K562 (cell line): ENCODE measurements around the gene ARHGEF12. TPM values are rescaled to one million over a fixed set of nuclear protein-coding genes. Genes with fewer than 3 reads are reported as not detected.

ENCODE experiments used
- CBX3 ChIP-seq, 2 experiments: IDR thresholded peaks; 1 replicate in 1 of 2; 2 replicates in 1 of 2; pipeline ENCODE4 v1.6.1; 2012; ENCODE audit warnings: inconsistent platforms in 2 of 2, low read length in 2 of 2, borderline replicate concordance in 1 of 2, control low read depth in 1 of 2
- CBX5 ChIP-seq: IDR thresholded peaks from 2 replicates; pipeline ENCODE4 v1.6.1; 2014; ENCODE audit warnings: low read depth, borderline replicate concordance
- CREB1 ChIP-seq, 2 experiments: sonication (generic) in 1 of 2; formaldehyde crosslinking in 1 of 2; IDR thresholded peaks; 2 replicates each; pipeline versions ENCODE4 v1.6.1 to v1.8.0; 2012 to 2022; ENCODE audit warnings: inconsistent platforms in 1 of 2, mild to moderate bottlenecking in 1 of 2, missing genetic modification reagents in 1 of 2, moderate library complexity in 1 of 2
- CREM ChIP-seq: IDR thresholded peaks from 2 replicates; pipeline ENCODE4 v1.6.1; 2014; ENCODE audit warnings: antibody characterized with exemption, low read depth
- HMG20A ChIP-seq: fragments of 450-650 bp; formaldehyde crosslinking; conservative IDR thresholded peaks from 2 replicates; pipeline ENCODE4 v1.4.0; 2020; ENCODE audit warnings: mild to moderate bottlenecking, mixed read lengths
- HNRNPL ChIP-seq: fragments of 200-400 bp; formaldehyde crosslinking; IDR thresholded peaks from 2 replicates; pipeline ENCODE4 v1.6.1; 2017; ENCODE audit warnings: low read depth, mild to moderate bottlenecking, low read length
- MEIS2 ChIP-seq: fragments of 450-650 bp; IDR thresholded peaks from 2 replicates; pipeline ENCODE4 v1.6.1; 2014; ENCODE audit warnings: mild to moderate bottlenecking; ENCODE audit not compliant: partially characterized antibody
- RBFOX2 ChIP-seq: fragments of 200-400 bp; formaldehyde crosslinking; IDR thresholded peaks from 2 replicates; pipeline ENCODE4 v1.6.1; 2017; ENCODE audit warnings: low read depth, mild to moderate bottlenecking, low read length, moderate library complexity
- SMARCA5 ChIP-seq: fragments of 450-650 bp; IDR thresholded peaks from 2 replicates; pipeline ENCODE4 v1.6.1; 2016
- TEAD1 ChIP-seq, 2 experiments: fragments of 450-650 bp in 1 of 2; sonication (generic) in 1 of 2; formaldehyde crosslinking; IDR thresholded peaks; 2 replicates each; pipeline versions ENCODE4 v1.4.0 to v1.8.0; 2020 to 2022; ENCODE audit warnings: mild to moderate bottlenecking in 2 of 2, missing genetic modification reagents in 1 of 2
- ZNF324 ChIP-seq: fragments of 250-450 bp; sonication (Bioruptor Pico); IDR thresholded peaks from 2 replicates; pipeline ENCODE4 v1.4.0; 2020; ENCODE audit warnings: mild to moderate bottlenecking
- ZSCAN32 ChIP-seq: fragments of 450-650 bp; formaldehyde crosslinking; IDR thresholded peaks from 2 replicates; pipeline ENCODE4 v1.4.0; 2020; ENCODE audit warnings: mild to moderate bottlenecking, moderate library complexity
- polyA plus RNA-seq, 8 experiments: library from polyadenylated mRNA; depleted of rRNA in 4 of 8; stranded (reverse) in 5 of 8; unstranded in 3 of 8; fragments of >200 nt; fragmentation: Nextera tagmentation in 2 of 8; fragmentation: Illumina TruSeq in 1 of 8; extraction: Ambion mirVana in 2 of 8; extraction: Trizol in 1 of 8; gene quantifications; 2 replicates each; pipeline versions ENCODE4 v1.2.1 to v1.2.3, GENCODE V29; 2011 to 2014; ENCODE audit warnings: inconsistent platforms in 1 of 8, missing spikeins in 1 of 8
- total RNA-seq, 7 experiments: library from RNA; depleted of rRNA in 6 of 7; stranded (reverse); fragments of >200 nt in 6 of 7; fragmentation: Illumina TruSeq in 2 of 7; extraction: Trizol in 2 of 7; gene quantifications; 2 replicates each; pipeline versions ENCODE4 v1.2.1 to v1.2.3, GENCODE V29; 2011 to 2021; ENCODE audit warnings: low replicate concordance in 1 of 7
- TF ChIP-seq, protein P1 (sequence below): IDR thresholded peaks from 3 replicates; pipeline ENCODE4 v1.6.1; 2011; ENCODE audit warnings: borderline replicate concordance, mild to moderate bottlenecking, moderate library complexity; ENCODE audit not compliant: insufficient read length; ENCODE audit errors: extremely low read depth
- TF ChIP-seq, protein P2 (sequence below): fragments of 250-450 bp; sonication (Bioruptor Pico); IDR thresholded peaks from 2 replicates; pipeline ENCODE4 v1.8.0; 2021; ENCODE audit warnings: borderline replicate concordance, mild to moderate bottlenecking, moderate library complexity; ENCODE audit not compliant: poor library complexity, severe bottlenecking
- TF ChIP-seq, protein P3 (sequence below): sonication (generic); formaldehyde crosslinking; IDR thresholded peaks from 2 replicates; pipeline ENCODE4 v1.4.0; 2020; ENCODE audit warnings: mild to moderate bottlenecking, missing genetic modification reagents
- TF ChIP-seq, protein P4 (sequence below): sonication (generic); formaldehyde crosslinking; IDR thresholded peaks from 2 replicates; pipeline ENCODE4 v1.8.0; 2022; ENCODE audit warnings: missing genetic modification reagents, mild to moderate bottlenecking, moderate library complexity, borderline replicate concordance

ARHGEF12 gene
- total and polyA plus RNA-seq, 9 of the 15 experiments (the other 6 are each of a cell fraction or from before 2014, with no cell fraction given): 3.5 to 51.7 (median 29.5) TPM

DNA sequence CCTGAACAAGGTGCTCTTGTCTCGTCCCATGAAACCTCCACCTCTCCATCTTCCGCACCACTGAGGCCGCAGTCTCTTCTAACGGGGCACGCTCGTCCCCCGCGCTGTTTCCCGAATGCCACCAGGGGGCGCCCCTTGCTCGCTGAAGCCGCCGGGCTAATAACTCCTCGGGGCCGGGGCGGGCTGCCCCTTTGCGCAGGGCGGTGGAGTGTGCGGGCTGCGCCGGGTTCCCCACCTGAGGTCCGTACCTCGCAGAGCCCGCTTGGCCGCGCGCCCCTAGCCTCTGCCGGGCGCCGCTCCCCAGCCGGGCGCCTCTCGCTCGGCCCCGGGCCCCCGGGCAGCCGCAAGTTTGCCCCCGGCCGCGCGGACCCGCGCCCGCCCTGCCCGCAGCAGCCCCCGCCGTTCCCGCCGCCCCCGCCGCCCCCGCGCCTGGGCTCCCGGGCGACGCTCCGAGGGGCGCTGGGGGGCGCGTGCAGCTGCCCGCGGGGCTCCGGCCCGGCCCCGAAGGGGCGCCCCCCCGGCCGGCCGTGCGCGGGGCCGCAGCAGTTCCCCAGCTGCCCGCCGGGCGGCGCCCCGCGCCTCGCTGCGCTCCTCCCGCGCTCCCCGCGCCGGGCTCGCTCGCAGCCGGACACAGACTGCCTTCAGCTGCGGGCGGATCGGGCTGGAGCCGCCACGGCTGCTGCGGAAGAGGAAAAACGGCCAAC, 175.1 kb downstream of the ARHGEF12 start, which contains the start of gene GRIK4 (continued):
- TF ChIP-seq, protein P1, sequence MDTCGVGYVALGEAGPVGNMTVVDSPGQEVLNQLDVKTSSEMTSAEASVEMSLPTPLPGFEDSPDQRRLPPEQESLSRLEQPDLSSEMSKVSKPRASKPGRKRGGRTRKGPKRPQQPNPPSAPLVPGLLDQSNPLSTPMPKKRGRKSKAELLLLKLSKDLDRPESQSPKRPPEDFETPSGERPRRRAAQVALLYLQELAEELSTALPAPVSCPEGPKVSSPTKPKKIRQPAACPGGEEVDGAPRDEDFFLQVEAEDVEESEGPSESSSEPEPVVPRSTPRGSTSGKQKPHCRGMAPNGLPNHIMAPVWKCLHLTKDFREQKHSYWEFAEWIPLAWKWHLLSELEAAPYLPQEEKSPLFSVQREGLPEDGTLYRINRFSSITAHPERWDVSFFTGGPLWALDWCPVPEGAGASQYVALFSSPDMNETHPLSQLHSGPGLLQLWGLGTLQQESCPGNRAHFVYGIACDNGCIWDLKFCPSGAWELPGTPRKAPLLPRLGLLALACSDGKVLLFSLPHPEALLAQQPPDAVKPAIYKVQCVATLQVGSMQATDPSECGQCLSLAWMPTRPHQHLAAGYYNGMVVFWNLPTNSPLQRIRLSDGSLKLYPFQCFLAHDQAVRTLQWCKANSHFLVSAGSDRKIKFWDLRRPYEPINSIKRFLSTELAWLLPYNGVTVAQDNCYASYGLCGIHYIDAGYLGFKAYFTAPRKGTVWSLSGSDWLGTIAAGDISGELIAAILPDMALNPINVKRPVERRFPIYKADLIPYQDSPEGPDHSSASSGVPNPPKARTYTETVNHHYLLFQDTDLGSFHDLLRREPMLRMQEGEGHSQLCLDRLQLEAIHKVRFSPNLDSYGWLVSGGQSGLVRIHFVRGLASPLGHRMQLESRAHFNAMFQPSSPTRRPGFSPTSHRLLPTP: no peak
- TF ChIP-seq, protein P2, sequence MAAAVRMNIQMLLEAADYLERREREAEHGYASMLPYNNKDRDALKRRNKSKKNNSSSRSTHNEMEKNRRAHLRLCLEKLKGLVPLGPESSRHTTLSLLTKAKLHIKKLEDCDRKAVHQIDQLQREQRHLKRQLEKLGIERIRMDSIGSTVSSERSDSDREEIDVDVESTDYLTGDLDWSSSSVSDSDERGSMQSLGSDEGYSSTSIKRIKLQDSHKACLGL (CRISPR knock-in tag): no peak
- TF ChIP-seq CREM (no peak), HNRNPL (no peak), ZSCAN32 (no peak), CBX3 (IDR thresholded peaks at IDR 0.05; ENCODE audit: borderline replicate concordance in 1 of 2, low read length in 2 of 2) (no peak), RBFOX2 (no peak), ZNF324 (CRISPR knock-in tag) (no peak), MEIS2 (no peak), CREB1 (IDR thresholded peaks at IDR 0.05) (no peak), CREB1 (CRISPR knock-in tag; IDR thresholded peaks at IDR 0.05) (no peak), TEAD1 (CRISPR knock-in tag; IDR thresholded peaks at IDR 0.05) (0 out of 4 replicates have a peak, but pooled peaks of 1 of the 2 experiments have one; percentile 27), SMARCA5 (no peak), CBX5 (no peak), HMG20A (CRISPR knock-in tag) (no peak)
- TF ChIP-seq, protein P3, sequence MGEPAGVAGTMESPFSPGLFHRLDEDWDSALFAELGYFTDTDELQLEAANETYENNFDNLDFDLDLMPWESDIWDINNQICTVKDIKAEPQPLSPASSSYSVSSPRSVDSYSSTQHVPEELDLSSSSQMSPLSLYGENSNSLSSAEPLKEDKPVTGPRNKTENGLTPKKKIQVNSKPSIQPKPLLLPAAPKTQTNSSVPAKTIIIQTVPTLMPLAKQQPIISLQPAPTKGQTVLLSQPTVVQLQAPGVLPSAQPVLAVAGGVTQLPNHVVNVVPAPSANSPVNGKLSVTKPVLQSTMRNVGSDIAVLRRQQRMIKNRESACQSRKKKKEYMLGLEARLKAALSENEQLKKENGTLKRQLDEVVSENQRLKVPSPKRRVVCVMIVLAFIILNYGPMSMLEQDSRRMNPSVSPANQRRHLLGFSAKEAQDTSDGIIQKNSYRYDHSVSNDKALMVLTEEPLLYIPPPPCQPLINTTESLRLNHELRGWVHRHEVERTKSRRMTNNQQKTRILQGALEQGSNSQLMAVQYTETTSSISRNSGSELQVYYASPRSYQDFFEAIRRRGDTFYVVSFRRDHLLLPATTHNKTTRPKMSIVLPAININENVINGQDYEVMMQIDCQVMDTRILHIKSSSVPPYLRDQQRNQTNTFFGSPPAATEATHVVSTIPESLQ (CRISPR knock-in tag): no peak
- TF ChIP-seq, protein P4, sequence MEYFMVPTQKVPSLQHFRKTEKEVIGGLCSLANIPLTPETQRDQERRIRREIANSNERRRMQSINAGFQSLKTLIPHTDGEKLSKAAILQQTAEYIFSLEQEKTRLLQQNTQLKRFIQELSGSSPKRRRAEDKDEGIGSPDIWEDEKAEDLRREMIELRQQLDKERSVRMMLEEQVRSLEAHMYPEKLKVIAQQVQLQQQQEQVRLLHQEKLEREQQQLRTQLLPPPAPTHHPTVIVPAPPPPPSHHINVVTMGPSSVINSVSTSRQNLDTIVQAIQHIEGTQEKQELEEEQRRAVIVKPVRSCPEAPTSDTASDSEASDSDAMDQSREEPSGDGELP (CRISPR knock-in tag): peak; percentile 36; the same call in 1 of the 2 replicates
